ENCODE data around the gene ERC1.
A peak's percentile ranks its signal among the peaks of the same experiment; 100 is the strongest.

The ERC1 gene

DNA sequence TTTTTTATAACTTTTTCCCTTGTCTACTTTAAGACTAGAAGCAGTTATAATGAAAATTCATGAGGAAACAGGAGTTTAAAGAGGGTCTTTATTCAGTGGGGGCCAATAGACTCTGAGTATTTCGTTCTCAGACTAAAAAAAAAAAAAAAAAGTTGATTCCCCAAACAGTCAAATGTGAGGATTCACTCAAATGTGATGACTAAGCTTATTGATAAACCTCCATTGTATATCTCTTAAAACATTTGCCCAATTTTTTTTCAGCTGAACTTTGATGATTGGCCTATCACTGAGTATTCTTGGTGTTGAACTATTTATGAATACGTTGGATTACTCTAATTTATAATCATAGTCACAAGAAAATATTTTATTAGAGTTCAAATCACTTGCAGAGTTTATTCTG lies 265.3 kb downstream of the ERC1 start:
- Histone ChIP-seq H3K4me2 (no peak overlapping the region), H4K20me1 (no peaks in the 10 kb centered on the region), H3K9me3 (no peaks in the 10 kb centered on the region), H3K36me3 (0 out of 2 replicates have a peak, but pooled peaks cover 8% of the 10 kb centered on the region), H3K27me3 (no peaks in the 10 kb centered on the region), H3K4me1 (no peaks in the 10 kb centered on the region), H3K27ac (no peak overlapping the region), H3K9ac (no peak overlapping the region), H3K4me3 (no peak overlapping the region)
- TF ChIP-seq Cebpa-rat (IDR thresholded peaks at IDR 0.05) = no peak

DNA sequence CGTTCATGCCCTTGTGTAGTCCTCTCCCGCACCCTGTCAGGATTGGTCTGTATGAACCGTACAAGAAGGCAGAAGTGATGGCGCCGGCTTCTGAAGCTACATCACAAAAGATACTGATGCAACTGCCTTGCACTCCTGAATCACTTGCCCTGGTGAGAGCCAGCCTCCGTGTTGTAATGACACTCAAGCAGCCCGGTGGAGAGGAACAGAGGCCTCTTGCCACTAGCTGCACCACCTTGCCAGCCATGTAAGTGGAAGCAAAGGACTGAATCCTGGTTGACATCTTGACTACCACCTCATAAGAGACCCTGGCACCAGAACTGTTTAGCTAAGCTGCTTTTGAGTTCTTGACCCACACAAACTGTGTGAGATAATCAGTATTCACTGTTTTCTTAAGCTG lies 266.0 kb downstream of the ERC1 start:
- Histone ChIP-seq H3K4me1 (no peaks in the 10 kb centered on the region), H3K27me3 (no peaks in the 10 kb centered on the region), H3K4me2 (no peak overlapping the region), H3K36me3 (0 out of 2 replicates have a peak, but pooled peaks cover 11% of the 10 kb centered on the region), H4K20me1 (no peaks in the 10 kb centered on the region), H3K27ac (no peak overlapping the region), H3K4me3 (no peak overlapping the region), H3K9ac (no peak overlapping the region), H3K9me3 (no peaks in the 10 kb centered on the region)
- no peak for TF ChIP-seq Cebpa-rat (IDR thresholded peaks at IDR 0.05)

DNA sequence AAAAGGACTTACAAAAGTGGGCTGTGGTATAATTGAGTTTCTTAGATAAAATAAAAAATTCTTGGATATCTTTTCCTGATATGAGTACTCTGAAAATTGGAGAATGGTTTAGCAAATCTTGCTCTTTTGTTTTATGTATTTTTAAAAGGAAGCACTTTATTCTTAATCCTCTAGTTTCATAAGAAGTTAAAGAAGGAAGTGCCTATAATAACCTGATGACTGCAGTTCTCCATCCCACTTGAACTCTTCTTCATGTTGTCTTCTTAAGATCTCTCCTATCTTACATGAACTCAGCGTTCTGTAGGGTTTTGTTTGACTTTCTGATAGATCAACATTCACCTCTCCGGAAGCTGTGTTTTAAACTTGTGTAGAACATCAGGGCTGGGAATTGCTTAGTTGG lies 271.0 kb downstream of the ERC1 start:
- no peak for TF ChIP-seq Cebpa-rat (IDR thresholded peaks at IDR 0.05)
- H3K27me3 ChIP-seq = no peaks in the 10 kb centered on the region
- H3K36me3 ChIP-seq = peaks cover 43% of the 10 kb centered on the region
- H3K4me1 ChIP-seq = no peaks in the 10 kb centered on the region
- no peaks in the 10 kb centered on the region for H3K9me3 ChIP-seq
- no peaks in the 10 kb centered on the region for H4K20me1 ChIP-seq
- no peak overlapping the region for H3K9ac ChIP-seq
- no peak overlapping the region for H3K27ac ChIP-seq
- H3K4me3 ChIP-seq = no peak overlapping the region
- no peak overlapping the region for H3K4me2 ChIP-seq

DNA sequence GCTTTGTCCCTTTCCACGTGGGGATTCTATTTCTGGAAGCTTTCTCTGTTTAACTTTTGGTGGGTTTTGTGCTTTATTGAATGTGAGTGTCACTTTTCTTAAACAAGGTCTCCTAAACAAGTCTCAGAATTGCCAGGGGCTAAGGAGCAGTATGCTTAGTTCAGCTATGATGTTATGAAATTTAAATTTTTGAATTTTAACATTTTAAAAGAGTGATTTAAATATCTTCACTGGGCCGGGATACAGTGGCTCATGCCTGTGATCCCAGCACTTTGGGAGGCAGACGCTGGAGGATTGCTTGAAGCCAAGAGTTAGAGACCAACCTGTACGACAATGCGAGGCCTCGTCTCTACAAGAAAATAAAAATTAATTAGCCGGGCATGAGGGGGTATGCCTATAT lies 276.2 kb downstream of the ERC1 start:
- H3K4me1 ChIP-seq = no peaks in the 10 kb centered on the region
- TF ChIP-seq Cebpa-rat (IDR thresholded peaks at IDR 0.05) = no peak

GRCh38 chr12:1272142-1272541 lies 281.1 kb downstream of the ERC1 start:
- Histone ChIP-seq H3K27me3 (no peaks in the 10 kb centered on the region), H3K9ac (no peak overlapping the region), H3K4me1 (0 out of 2 replicates have a peak, but pooled peaks cover under 1% of the 10 kb centered on the region), H3K36me3 (0 out of 2 replicates have a peak, but pooled peaks cover 8% of the 10 kb centered on the region), H3K4me2 (no peak overlapping the region), H3K4me3 (no peak overlapping the region), H3K9me3 (no peaks in the 10 kb centered on the region), H3K27ac (no peak overlapping the region), H4K20me1 (no peaks in the 10 kb centered on the region)
- TF ChIP-seq Cebpa-rat (IDR thresholded peaks at IDR 0.05) = no peak

More for the DNA sequence above, 276.2 kb downstream of the ERC1 start:
- Histone ChIP-seq H3K9ac (no peak overlapping the region), H3K4me3 (no peak overlapping the region), H3K27ac (no peak overlapping the region), H3K36me3 (peaks cover 38% of the 10 kb centered on the region), H4K20me1 (no peaks in the 10 kb centered on the region), H3K27me3 (no peaks in the 10 kb centered on the region), H3K9me3 (no peaks in the 10 kb centered on the region), H3K4me2 (no peak overlapping the region)

DNA sequence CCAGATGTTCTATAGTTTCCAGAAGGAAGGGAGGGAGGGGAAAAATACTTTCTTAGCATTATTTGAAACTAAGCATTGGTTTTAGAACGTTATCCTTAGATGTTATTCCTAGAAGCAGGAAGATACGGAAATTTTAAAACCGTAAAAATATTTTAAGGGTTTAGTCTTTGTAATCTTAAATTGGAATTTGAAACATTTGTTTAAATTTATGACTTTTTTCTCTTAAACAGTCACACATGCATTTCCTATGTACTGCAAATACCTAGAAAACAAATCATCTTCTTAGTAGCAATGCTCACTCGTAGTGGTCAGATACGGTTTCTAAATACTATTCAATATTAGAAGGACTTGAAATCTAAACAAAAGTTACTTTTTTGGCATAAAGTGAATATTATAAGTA lies 282.0 kb downstream of the ERC1 start:
- Histone ChIP-seq H4K20me1 (no peaks in the 10 kb centered on the region), H3K27ac (no peak overlapping the region), H3K4me2 (no peak overlapping the region), H3K27me3 (no peaks in the 10 kb centered on the region), H3K4me1 (peaks cover 10% of the 10 kb centered on the region), H3K4me3 (no peak overlapping the region), H3K9ac (no peak overlapping the region), H3K36me3 (0 out of 2 replicates have a peak, but pooled peaks cover 3% of the 10 kb centered on the region), H3K9me3 (no peaks in the 10 kb centered on the region)
- no peak for TF ChIP-seq Cebpa-rat (IDR thresholded peaks at IDR 0.05)

DNA sequence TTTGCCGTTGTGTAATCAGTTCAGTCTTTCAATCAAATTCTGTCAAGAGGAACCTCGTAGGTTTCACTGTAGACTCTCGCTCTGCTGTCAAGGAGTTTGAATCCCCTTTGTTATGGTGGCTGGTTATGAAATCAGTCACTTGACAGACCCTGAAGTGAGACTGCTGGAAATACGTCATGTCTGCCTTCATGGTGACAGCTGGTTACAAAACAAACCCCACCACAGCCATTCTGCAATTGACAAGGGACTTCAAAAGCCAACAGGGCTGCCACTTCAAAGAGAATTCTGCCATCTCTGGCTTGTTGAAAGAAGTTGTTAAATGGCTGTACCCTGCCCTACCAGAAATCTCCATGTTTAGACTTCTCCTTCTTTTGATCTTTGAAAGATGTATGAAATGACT lies 286.9 kb downstream of the ERC1 start:
- H3K9ac ChIP-seq = no peak overlapping the region
- H3K36me3 ChIP-seq = 0 out of 2 replicates have a peak, but pooled peaks cover 3% of the 10 kb centered on the region
- peak; percentile 79 for TF ChIP-seq Cebpa-rat (IDR thresholded peaks at IDR 0.05)
- H3K27me3 ChIP-seq = no peaks in the 10 kb centered on the region
- H3K4me3 ChIP-seq = no peak overlapping the region
- no peaks in the 10 kb centered on the region for H3K9me3 ChIP-seq
- H3K4me2 ChIP-seq = peak overlapping the region; percentile 8; the same call in 1 of the 2 replicates
- H3K27ac ChIP-seq = no peak overlapping the region
- H4K20me1 ChIP-seq = no peaks in the 10 kb centered on the region
- H3K4me1 ChIP-seq = peaks cover 17% of the 10 kb centered on the region

DNA sequence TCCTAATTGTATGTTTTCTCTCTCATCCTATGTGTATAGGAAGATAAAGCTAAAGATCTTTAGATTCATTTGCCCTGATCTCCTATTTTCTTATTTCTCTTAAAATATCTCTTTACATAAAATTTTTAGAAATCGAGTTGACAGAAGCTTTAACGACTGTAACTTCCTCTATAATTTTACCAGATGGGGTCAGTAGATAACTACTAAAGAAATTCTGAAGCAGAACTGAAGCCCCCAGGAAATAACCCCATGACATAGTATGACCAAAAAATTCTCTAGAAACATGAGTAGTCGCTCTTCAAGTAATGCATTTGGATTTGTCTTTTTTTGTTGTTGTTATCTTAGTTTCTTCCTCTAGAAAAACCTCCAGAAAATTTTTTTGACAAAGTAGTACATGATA lies 288.0 kb downstream of the ERC1 start:
- Histone ChIP-seq H3K36me3 (0 out of 2 replicates have a peak, but pooled peaks cover 3% of the 10 kb centered on the region), H3K4me2 (no peak overlapping the region), H3K4me3 (no peak overlapping the region), H3K27ac (no peak overlapping the region), H3K4me1 (peaks cover 17% of the 10 kb centered on the region), H3K9ac (no peak overlapping the region), H3K9me3 (no peaks in the 10 kb centered on the region), H3K27me3 (no peaks in the 10 kb centered on the region), H4K20me1 (no peaks in the 10 kb centered on the region)
- no peak for TF ChIP-seq Cebpa-rat (IDR thresholded peaks at IDR 0.05)

DNA sequence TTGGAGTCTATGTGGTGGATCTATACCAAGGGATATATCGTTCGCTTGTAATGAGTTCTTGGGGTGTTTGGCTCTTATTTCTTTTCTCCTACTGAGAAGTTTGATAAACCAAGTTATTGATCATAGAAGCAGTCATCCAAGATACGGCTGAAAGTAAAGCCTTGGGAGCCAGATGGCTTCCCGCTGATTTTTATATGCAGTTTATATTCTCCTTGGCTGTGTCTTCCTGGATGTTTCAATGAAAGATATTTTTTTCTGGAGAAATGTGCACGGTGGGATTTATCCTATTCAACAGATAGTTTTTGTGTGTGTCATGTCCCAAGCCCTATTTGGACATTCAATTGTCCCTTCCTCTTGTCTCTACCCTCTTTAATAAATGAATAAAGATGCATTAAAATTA lies 289.0 kb downstream of the ERC1 start:
- Histone ChIP-seq H3K9me3 (no peaks in the 10 kb centered on the region), H3K27ac (no peak overlapping the region), H3K4me2 (no peak overlapping the region), H3K4me3 (no peak overlapping the region), H3K4me1 (peaks cover 17% of the 10 kb centered on the region), H3K27me3 (no peaks in the 10 kb centered on the region), H3K36me3 (no peaks in the 10 kb centered on the region), H4K20me1 (no peaks in the 10 kb centered on the region), H3K9ac (no peak overlapping the region)
- no peak for TF ChIP-seq Cebpa-rat (IDR thresholded peaks at IDR 0.05)

DNA sequence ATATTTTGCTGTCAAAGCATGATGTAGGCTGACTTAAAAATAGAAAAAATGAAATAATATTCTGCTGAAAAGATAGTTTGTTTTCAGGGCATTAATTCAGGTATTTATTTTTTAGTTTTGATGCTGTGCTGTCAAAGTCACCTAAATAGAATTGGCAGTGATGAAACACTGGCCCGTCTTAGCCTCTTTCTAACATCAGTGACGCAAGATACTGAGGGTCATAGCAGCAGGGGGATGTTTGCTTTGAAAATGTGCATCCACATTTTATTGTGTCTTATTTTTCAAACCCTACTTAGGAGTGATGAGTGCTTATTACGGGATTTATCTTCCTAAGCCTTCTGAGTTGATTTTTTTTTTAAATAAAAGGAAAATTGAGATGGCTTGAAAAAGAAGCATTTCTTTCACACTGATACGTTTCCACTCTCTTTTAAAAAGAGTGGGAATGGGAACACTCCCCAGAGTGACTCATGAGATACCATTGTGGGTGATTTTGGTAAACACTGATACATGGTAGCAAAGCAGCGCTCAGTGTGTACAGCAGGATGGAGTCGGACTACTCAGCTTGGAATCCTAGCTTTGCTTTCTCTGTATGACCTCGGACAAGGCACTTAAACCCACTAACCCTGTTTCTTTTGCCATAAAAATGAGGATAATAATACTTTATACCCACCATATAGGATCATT lies 290.8 kb downstream of the ERC1 start:
- H3K27me3 ChIP-seq = no peaks in the 10 kb centered on the region
- no peaks in the 10 kb centered on the region for H3K9me3 ChIP-seq
- TF ChIP-seq Cebpa-rat (IDR thresholded peaks at IDR 0.05) = no peak
- no peaks in the 10 kb centered on the region for H4K20me1 ChIP-seq
- no peak overlapping the region for H3K27ac ChIP-seq
- H3K4me3 ChIP-seq = no peak overlapping the region
- H3K4me2 ChIP-seq = no peak overlapping the region
- peaks cover 17% of the 10 kb centered on the region for H3K4me1 ChIP-seq
- H3K9ac ChIP-seq = no peak overlapping the region
- H3K36me3 ChIP-seq = no peaks in the 10 kb centered on the region
